HuH-7.5 (cell line): ENCODE results near the gene PDIK1L.

Experiments used
- DNase-seq: peaks from one replicate; pipeline ENCODE4 v3.0.0; 2011; ENCODE audit warnings: low spot score

Gene PDIK1L

DNA sequence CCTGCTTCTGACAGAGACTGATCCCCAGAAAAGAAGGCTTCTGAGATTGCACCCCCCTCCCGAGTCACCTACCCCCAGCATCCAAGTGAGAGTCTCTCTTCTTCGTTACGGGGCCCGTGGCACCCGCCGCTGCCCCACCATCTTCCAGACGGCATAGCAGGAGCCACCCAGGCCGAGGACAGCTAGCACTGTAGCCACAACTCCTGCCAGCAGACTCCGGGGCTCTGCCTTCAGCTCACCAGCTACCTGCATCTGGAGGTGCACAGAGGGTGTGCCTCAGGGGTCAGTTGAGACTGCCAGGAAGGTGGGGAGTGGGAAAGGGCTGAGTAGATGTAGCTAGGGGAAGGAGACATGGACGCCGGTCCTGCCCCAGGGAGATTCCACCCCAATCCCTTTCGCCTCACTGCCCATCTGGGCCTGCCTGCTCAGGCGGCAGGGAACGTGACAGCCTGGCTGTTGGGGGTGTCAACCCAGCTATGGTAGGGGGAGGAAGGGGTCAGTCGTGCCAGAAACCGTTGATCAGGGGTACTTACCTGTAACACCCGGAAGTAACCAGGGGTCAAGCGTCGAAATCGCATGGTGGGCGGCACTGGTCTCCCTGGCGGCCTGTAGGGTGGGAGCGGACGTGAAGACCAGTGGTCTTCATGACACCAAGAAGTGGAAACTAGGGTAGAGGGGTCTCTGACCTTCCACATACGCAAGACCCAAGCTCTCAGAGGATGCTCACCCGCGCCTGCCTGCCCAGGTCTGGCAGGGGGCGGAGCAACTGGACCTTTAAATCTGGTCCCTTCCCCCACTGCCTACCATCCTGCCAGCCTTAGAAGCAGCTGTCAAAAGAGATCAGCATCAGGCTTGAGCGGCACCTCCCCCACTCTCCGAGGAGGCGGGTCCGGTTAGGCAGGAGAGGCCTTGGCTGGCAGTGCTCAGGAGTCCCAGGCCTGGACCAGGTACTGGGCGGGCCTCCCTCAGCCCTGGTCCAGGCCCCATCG, 59.8 kb downstream of the PDIK1L start, which contains the start of gene ZNF593OS:
Gene ZNF593OS, minus strand, starts transcription at position 749 of the 989 bp plus-strand sequence. Its CDS starts 171 bp downstream, at position 578.
- DNase-seq = no peak
